GM12878 (cell line): ENCODE measurements around the gene PON1. TPM values are rescaled to one million over a fixed set of nuclear protein-coding genes. Genes with fewer than 3 reads are reported as not detected.

Experiments used
- ATAC-seq: fragments of 200-7000 bp; cut with Tn5 transposase; 3 replicates; pipeline ENCODE4 v1.9.1; 2020; ENCODE audit warnings: mild to moderate bottlenecking, moderate library complexity
- BruUV-seq: library from RNA; stranded (reverse); fragments of 400-500 nt; replicated peaks from 2 replicates; lab custom pipeline; 2021; lab: Mats Ljungman, UMichigan
- CTCF ChIA-PET: fragments of 300-600 bp; sonication (Branson Sonifier 250); formaldehyde crosslinking; extraction: SDS; loops from one replicate; lab custom pipeline; 2021; ENCODE audit warnings: inconsistent platforms; lab: Yijun Ruan, JAX
- POLR2A ChIA-PET: fragments of 350-600 bp; formaldehyde crosslinking; extraction: SDS; loops from one replicate; lab custom pipeline; 2021; ENCODE audit warnings: inconsistent platforms; lab: Charles Lee
- RAD21 ChIA-PET: fragments of 300-600 bp; sonication (Branson Sonifier 250); formaldehyde crosslinking; loops from one replicate; lab custom pipeline; 2023; ENCODE audit warnings: antibody characterized with exemption; ENCODE audit not compliant: unreplicated experiment; lab: Charles Lee
- SMC1A ChIA-PET: fragments of 300-600 bp; sonication (Branson Sonifier 250); formaldehyde crosslinking; loops from one replicate; lab custom pipeline; 2023; ENCODE audit not compliant: unreplicated experiment, uncharacterized antibody; lab: Charles Lee
- DNase-seq: peaks from one replicate; pipeline ENCODE4 v3.0.0-alpha.2; 2011; ENCODE audit warnings: low read depth, low spot score
- FAIRE-seq: peaks from 3 replicates; lab custom pipeline; 2011; peaks lifted over from hg19 to GRCh38; lab: Jason Lieb, UNC
- H2AFZ ChIP-seq: 2 replicates; pipeline ENCODE4 v1.6.0; 2011; ENCODE audit warnings: low read depth, low read length, control low read depth; ENCODE audit not compliant: control insufficient read depth
- H3K27ac ChIP-seq: 2 replicates; pipeline ENCODE4 v1.5.1; 2011; ENCODE audit warnings: control low read depth; ENCODE audit not compliant: control insufficient read depth, insufficient read depth
- H3K27me3 ChIP-seq, 2 experiments: replicated peaks in 1 of 2; 2 replicates each; pipeline versions ENCODE4 v1.6.0 to v1.6.1; 2011; ENCODE audit warnings: low read length in 1 of 2; ENCODE audit not compliant: control insufficient read depth in 2 of 2, insufficient read depth in 2 of 2
- H3K36me3 ChIP-seq, 2 experiments: 2 replicates each; pipeline ENCODE4 v1.5.1; 2011; ENCODE audit warnings: low read length in 1 of 2; ENCODE audit not compliant: control insufficient read depth in 2 of 2, insufficient read depth in 2 of 2
- H3K4me1 ChIP-seq: 2 replicates; pipeline ENCODE4 v1.6.1; 2011; ENCODE audit warnings: mild to moderate bottlenecking, low read length, moderate library complexity, mixed read lengths; ENCODE audit not compliant: control insufficient read depth, insufficient read depth
- H3K4me2 ChIP-seq: 2 replicates; pipeline ENCODE4 v1.6.0; 2011; ENCODE audit warnings: control low read depth; ENCODE audit not compliant: control insufficient read depth, insufficient read depth
- H3K4me3 ChIP-seq: fragments of 200-600 bp; sonication (generic); 2 replicates; pipeline ENCODE4 v1.5.1; 2016
- H3K79me2 ChIP-seq: 2 replicates; pipeline ENCODE4 v1.6.0; 2011; ENCODE audit warnings: low read length; ENCODE audit not compliant: control insufficient read depth, insufficient read depth
- H3K9ac ChIP-seq: 2 replicates; pipeline ENCODE4 v1.8.0; 2011; ENCODE audit warnings: low read length, control low read depth, mixed read lengths; ENCODE audit not compliant: control insufficient read depth, insufficient read depth
- H3K9me3 ChIP-seq: replicated peaks from 3 replicates; pipeline ENCODE4 v1.5.1; 2011; ENCODE audit warnings: mild to moderate bottlenecking, low read length; ENCODE audit not compliant: control insufficient read depth, insufficient read depth
- H4K20me1 ChIP-seq: 2 replicates; pipeline ENCODE4 v1.6.0; 2011; ENCODE audit not compliant: control insufficient read depth, insufficient read depth
- ETV6 ChIP-seq, 2 experiments: fragments of 450-650 bp in 1 of 2; IDR thresholded peaks in 1 of 2; conservative IDR thresholded peaks in 1 of 2; 2 replicates each; pipeline ENCODE4 v1.6.1; 2014; ENCODE audit warnings: antibody characterized with exemption in 1 of 2, borderline replicate concordance in 1 of 2, low read depth in 1 of 2, mild to moderate bottlenecking in 1 of 2, moderate library complexity in 1 of 2
- FOXM1 ChIP-seq: IDR thresholded peaks from 2 replicates; pipeline ENCODE4 v1.6.1; 2012; ENCODE audit warnings: low read depth, mild to moderate bottlenecking, inconsistent platforms, low read length, moderate library complexity
- IRF4 ChIP-seq: IDR thresholded peaks from 2 replicates; pipeline ENCODE4 v1.6.1; 2011; ENCODE audit warnings: low read depth, low read length
- MEF2A ChIP-seq: IDR thresholded peaks from 2 replicates; pipeline ENCODE4 v1.6.1; 2011; ENCODE audit warnings: low read depth, mild to moderate bottlenecking, low read length, moderate library complexity; ENCODE audit not compliant: insufficient read depth
- NBN ChIP-seq: fragments of 450-650 bp; IDR thresholded peaks from 2 replicates; pipeline ENCODE4 v1.6.1; 2016
- NR2C2 ChIP-seq: IDR thresholded peaks from 2 replicates; pipeline ENCODE4 v1.6.1; 2011; ENCODE audit warnings: borderline replicate concordance, low read depth; ENCODE audit not compliant: control insufficient read depth, insufficient read length
- RCOR1 ChIP-seq: conservative IDR thresholded peaks from 2 replicates; pipeline ENCODE4 v1.6.1; 2012; ENCODE audit warnings: low read depth, low read length, improper control_type of control experiment
- STAT3 ChIP-seq: IDR thresholded peaks from 2 replicates; pipeline ENCODE4 v1.6.1; 2011; ENCODE audit warnings: low read depth, low read length, improper control_type of control experiment
- YBX1 ChIP-seq: fragments of 450-650 bp; IDR thresholded peaks from 2 replicates; pipeline ENCODE4 v1.6.1; 2016; ENCODE audit warnings: antibody characterized with exemption
- ZNF207 ChIP-seq: fragments of 450-650 bp; IDR thresholded peaks from 2 replicates; pipeline ENCODE4 v1.6.1; 2014; ENCODE audit warnings: antibody characterized with exemption, mild to moderate bottlenecking, borderline replicate concordance
- WGBS: methylation state at CpG from one replicate; pipeline ENCODE4 v1.1.6; 2016; ENCODE audit warnings: low lambda C conversion rate; ENCODE audit not compliant: insufficient replicate concordance, insufficient coverage; ENCODE audit errors: missing lambda C conversion rate; 5-methylcytosine and 5-hydroxymethylcytosine counted together
- in situ Hi-C: fragments of 300-500 bp; cut with MboI; formaldehyde crosslinking; loops from 9 replicates; pipeline ENCODE4 v1.14.3; 2018; ENCODE audit warnings: mixed read lengths
- intact Hi-C: fragments of 100-400 bp; cut with micrococcal nuclease; formaldehyde crosslinking; loops from one replicate; pipeline ENCODE4 v1.14.2; 2022; ENCODE audit not compliant: unreplicated experiment
- polyA plus RNA-seq, 11 experiments: library from polyadenylated mRNA; depleted of rRNA in 4 of 11; unstranded in 6 of 11; stranded (reverse) in 5 of 11; fragments of >200 nt; fragmentation: Nextera tagmentation in 4 of 11; fragmentation: Illumina TruSeq in 1 of 11; extraction: Ambion mirVana in 4 of 11; extraction: Trizol in 1 of 11; gene quantifications; 1 replicate in 1 of 11; 2 replicates in 10 of 11; pipeline versions ENCODE4 v1.2.1 to v1.2.3, GENCODE V29; 2011 to 2016; ENCODE audit warnings: inconsistent platforms in 2 of 11, missing spikeins in 2 of 11, low read depth in 1 of 11
- total RNA-seq, 4 experiments: library from RNA; depleted of rRNA in 3 of 4; stranded (reverse); fragments of >200 nt in 3 of 4; fragmentation: Illumina TruSeq in 1 of 4; extraction: Trizol in 1 of 4; gene quantifications; 2 replicates each; pipeline versions ENCODE4 v1.2.1 to v1.2.3, GENCODE V29; 2013 to 2021
- TF ChIP-seq, protein P1 (sequence below): IDR thresholded peaks from 2 replicates; pipeline ENCODE4 v1.6.1; 2012; ENCODE audit warnings: low read depth, low read length, improper control_type of control experiment
- TF ChIP-seq, protein P2 (sequence below): fragments of 450-650 bp; formaldehyde crosslinking; IDR thresholded peaks from 2 replicates; pipeline ENCODE4 v1.4.0; 2022; ENCODE audit warnings: mild to moderate bottlenecking, moderate library complexity
- TF ChIP-seq, protein P3 (sequence below): fragments of 450-650 bp; IDR thresholded peaks from 2 replicates; pipeline ENCODE4 v1.6.1; 2016; ENCODE audit warnings: mild to moderate bottlenecking
- TF ChIP-seq, protein P4 (sequence below), 3 experiments: IDR thresholded peaks in 2 of 3; conservative IDR thresholded peaks in 1 of 3; 2 replicates each; pipeline ENCODE4 v1.5.1; 2011; ENCODE audit warnings: low read depth in 3 of 3, low read length in 3 of 3, mild to moderate bottlenecking in 3 of 3, control low read depth in 2 of 3, moderate library complexity in 2 of 3, inconsistent platforms in 1 of 3, mixed read lengths in 1 of 3; ENCODE audit not compliant: control insufficient read depth in 2 of 3, insufficient read depth in 1 of 3; ENCODE audit errors: extremely low read depth in 1 of 3
- TF ChIP-seq, protein P5 (sequence below): fragments of 450-650 bp; IDR thresholded peaks from 2 replicates; pipeline ENCODE4 v1.6.1; 2014; ENCODE audit warnings: mild to moderate bottlenecking

PON1 gene
- total and polyA plus RNA-seq, 10 of the 15 experiments (the other 5 are each of a cell fraction or from before 2014, with no cell fraction given), result 0.10 to 0.26 (median 0.23) TPM; not detected in 4

DNA sequence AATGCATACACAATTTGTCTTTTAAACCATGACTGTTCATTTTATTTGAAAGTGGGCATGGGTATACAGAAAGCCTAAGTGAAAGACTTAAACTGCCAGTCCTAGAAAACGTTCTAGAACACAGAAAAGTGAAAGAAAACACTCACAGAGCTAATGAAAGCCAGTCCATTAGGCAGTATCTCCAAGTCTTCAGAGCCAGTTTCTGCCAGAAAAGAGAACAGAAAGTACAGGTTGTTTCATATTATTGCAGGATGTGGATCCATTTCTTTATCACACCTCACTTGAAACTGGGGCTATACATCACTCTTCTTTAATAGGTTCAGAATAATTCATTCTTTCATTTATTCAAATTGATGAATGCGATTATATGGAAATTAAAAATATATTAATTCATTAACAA is 7.7 kb downstream of the PON1 start (continued):
- TF ChIP-seq, protein P1, sequence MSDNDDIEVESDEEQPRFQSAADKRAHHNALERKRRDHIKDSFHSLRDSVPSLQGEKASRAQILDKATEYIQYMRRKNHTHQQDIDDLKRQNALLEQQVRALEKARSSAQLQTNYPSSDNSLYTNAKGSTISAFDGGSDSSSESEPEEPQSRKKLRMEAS, result no peak
- TF ChIP-seq, all 136 proteins: peak for 9

DNA sequence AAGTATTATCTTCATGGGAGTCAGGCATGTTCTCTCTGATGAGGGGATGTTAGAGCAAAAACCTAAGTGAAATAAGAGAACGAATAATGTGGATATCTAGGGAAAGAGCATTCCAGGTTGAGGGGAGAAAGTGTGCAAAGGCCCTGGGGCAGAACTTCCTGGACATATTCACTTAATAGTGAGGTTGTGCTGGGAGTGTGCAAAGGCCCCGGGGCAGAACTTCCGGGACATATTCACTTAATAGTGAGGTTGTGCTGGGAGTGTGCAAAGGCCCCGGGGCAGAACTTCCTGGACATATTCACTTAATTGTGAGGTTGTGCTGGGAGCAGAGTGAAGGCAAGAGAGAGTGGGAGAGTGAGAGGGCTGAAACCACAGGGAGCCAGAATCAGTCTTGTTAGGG is 11.8 kb downstream of the PON1 start:
- 73% methylated on average over 4 of the region's 4 CpGs for WGBS
- Histone ChIP-seq H3K79me2 (no peaks in the 10 kb centered on the region), H2AFZ (no peak overlapping the region), H3K36me3 (no peaks in the 10 kb centered on the region), H3K4me1 (no peaks in the 10 kb centered on the region), H3K27me3 (no peaks in the 10 kb centered on the region), H3K4me2 (no peak overlapping the region), H3K4me3 (no peak overlapping the region), H3K27ac (no peak overlapping the region), H4K20me1 (no peaks in the 10 kb centered on the region), H3K9ac (no peak overlapping the region), H3K9me3 (no peaks in the 10 kb centered on the region)
- ChIA-PET RAD21 (interaction anchor here (1.2 kb wide), 1 partner anchor 164 kb away, joined by 3 read pairs; no protein-coding TSS in a partner anchor), SMC1A (interaction anchor here (0.7 to 1.5 kb wide), 2 partner anchors 18 to 29 kb away, joined by 3 to 4 read pairs; no protein-coding TSS in a partner anchor), CTCF (no interaction called here), POLR2A (no interaction called here)
- BruUV-seq, result no TSS peak
- intact Hi-C loops (no loop called here), in situ Hi-C loops (no loop called here)
- no peak for ATAC-seq
- no peak for FAIRE-seq
- DNase-seq, result no peak
- TF ChIP-seq STAT3 (no peak), NBN (no peak), IRF4 (no peak), ETV6 (conservative IDR thresholded peaks at IDR 0.05 in 1 of 2, IDR thresholded peaks at IDR 0.05 in 1 of 2; ENCODE audit: borderline replicate concordance in 1 of 2, low read depth in 1 of 2) (no peak), FOXM1 (no peak), NR2C2 (no peak), MEF2A (no peak), ZNF207 (no peak), YBX1 (no peak), RCOR1 (no peak)
- TF ChIP-seq, protein P2, sequence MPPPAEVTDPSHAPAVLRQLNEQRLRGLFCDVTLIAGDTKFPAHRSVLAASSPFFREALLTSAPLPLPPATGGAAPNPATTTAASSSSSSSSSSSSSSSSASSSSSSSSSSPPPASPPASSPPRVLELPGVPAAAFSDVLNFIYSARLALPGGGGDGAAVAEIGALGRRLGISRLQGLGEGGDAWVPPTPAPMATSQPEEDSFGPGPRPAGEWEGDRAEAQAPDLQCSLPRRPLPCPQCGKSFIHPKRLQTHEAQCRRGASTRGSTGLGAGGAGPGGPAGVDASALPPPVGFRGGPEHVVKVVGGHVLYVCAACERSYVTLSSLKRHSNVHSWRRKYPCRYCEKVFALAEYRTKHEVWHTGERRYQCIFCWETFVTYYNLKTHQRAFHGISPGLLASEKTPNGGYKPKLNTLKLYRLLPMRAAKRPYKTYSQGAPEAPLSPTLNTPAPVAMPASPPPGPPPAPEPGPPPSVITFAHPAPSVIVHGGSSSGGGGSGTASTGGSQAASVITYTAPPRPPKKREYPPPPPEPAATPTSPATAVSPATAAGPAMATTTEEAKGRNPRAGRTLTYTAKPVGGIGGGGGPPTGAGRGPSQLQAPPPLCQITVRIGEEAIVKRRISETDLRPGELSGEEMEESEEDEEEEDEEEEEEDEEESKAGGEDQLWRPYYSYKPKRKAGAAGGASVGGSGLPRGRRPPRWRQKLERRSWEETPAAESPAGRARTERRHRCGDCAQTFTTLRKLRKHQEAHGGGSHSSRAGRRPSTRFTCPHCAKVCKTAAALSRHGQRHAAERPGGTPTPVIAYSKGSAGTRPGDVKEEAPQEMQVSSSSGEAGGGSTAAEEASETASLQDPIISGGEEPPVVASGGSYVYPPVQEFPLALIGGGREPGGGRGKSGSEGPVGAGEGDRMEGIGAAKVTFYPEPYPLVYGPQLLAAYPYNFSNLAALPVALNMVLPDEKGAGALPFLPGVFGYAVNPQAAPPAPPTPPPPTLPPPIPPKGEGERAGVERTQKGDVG (CRISPR knock-in tag), result no peak
- TF ChIP-seq, protein P3, sequence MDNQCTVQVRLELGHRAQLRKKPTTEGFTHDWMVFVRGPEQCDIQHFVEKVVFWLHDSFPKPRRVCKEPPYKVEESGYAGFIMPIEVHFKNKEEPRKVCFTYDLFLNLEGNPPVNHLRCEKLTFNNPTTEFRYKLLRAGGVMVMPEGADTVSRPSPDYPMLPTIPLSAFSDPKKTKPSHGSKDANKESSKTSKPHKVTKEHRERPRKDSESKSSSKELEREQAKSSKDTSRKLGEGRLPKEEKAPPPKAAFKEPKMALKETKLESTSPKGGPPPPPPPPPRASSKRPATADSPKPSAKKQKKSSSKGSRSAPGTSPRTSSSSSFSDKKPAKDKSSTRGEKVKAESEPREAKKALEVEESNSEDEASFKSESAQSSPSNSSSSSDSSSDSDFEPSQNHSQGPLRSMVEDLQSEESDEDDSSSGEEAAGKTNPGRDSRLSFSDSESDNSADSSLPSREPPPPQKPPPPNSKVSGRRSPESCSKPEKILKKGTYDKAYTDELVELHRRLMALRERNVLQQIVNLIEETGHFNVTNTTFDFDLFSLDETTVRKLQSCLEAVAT, result no peak
- TF ChIP-seq, protein P4, sequence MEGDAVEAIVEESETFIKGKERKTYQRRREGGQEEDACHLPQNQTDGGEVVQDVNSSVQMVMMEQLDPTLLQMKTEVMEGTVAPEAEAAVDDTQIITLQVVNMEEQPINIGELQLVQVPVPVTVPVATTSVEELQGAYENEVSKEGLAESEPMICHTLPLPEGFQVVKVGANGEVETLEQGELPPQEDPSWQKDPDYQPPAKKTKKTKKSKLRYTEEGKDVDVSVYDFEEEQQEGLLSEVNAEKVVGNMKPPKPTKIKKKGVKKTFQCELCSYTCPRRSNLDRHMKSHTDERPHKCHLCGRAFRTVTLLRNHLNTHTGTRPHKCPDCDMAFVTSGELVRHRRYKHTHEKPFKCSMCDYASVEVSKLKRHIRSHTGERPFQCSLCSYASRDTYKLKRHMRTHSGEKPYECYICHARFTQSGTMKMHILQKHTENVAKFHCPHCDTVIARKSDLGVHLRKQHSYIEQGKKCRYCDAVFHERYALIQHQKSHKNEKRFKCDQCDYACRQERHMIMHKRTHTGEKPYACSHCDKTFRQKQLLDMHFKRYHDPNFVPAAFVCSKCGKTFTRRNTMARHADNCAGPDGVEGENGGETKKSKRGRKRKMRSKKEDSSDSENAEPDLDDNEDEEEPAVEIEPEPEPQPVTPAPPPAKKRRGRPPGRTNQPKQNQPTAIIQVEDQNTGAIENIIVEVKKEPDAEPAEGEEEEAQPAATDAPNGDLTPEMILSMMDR (IDR thresholded peaks at IDR 0.05 in 2 of 3, conservative IDR thresholded peaks at IDR 0.05 in 1 of 3; ENCODE audit: control insufficient read depth in 2 of 3, extremely low read depth in 1 of 3, insufficient read depth in 1 of 3, low read depth in 3 of 3, low read length in 3 of 3), result no peak
- TF ChIP-seq, protein P5, sequence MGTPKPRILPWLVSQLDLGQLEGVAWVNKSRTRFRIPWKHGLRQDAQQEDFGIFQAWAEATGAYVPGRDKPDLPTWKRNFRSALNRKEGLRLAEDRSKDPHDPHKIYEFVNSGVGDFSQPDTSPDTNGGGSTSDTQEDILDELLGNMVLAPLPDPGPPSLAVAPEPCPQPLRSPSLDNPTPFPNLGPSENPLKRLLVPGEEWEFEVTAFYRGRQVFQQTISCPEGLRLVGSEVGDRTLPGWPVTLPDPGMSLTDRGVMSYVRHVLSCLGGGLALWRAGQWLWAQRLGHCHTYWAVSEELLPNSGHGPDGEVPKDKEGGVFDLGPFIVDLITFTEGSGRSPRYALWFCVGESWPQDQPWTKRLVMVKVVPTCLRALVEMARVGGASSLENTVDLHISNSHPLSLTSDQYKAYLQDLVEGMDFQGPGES, result no peak
